Epithelial cell of esophagus (primary cell): ENCODE results near the gene BAIAP2.
"Not testable (repeated sequence)": the region's sequence is repeated elsewhere in the genome, so short reads cannot be mapped to it uniquely, and the experiment has no call there.

Experiments used
- DNase-seq: peaks from one replicate; pipeline ENCODE4 v3.0.0; 2010; ENCODE audit warnings: low read depth
- H3K4me3 ChIP-seq: 2 replicates; pipeline ENCODE4 v1.5.1; 2011; ENCODE audit warnings: mild to moderate bottlenecking, low read length, control low read depth
- TF ChIP-seq, protein P1 (sequence below): IDR thresholded peaks from 2 replicates; pipeline ENCODE4 v1.5.1; 2011; ENCODE audit warnings: low read depth, mild to moderate bottlenecking, low read length, control low read depth, inconsistent platforms; ENCODE audit not compliant: insufficient read depth; ENCODE audit errors: missing control alignments

The BAIAP2 gene

GRCh38 chr17:81142301-81143199 is 107.6 kb downstream of the BAIAP2 start:
- DNase-seq: peak; percentile 66
- H3K4me3 ChIP-seq: no peak overlapping the region
- TF ChIP-seq, protein P1, sequence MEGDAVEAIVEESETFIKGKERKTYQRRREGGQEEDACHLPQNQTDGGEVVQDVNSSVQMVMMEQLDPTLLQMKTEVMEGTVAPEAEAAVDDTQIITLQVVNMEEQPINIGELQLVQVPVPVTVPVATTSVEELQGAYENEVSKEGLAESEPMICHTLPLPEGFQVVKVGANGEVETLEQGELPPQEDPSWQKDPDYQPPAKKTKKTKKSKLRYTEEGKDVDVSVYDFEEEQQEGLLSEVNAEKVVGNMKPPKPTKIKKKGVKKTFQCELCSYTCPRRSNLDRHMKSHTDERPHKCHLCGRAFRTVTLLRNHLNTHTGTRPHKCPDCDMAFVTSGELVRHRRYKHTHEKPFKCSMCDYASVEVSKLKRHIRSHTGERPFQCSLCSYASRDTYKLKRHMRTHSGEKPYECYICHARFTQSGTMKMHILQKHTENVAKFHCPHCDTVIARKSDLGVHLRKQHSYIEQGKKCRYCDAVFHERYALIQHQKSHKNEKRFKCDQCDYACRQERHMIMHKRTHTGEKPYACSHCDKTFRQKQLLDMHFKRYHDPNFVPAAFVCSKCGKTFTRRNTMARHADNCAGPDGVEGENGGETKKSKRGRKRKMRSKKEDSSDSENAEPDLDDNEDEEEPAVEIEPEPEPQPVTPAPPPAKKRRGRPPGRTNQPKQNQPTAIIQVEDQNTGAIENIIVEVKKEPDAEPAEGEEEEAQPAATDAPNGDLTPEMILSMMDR: peak; percentile 62

GRCh38 chr17:81143200-81143527 is 108.2 kb downstream of the BAIAP2 start:
- TF ChIP-seq, protein P1: no peak
- no peak overlapping the region for H3K4me3 ChIP-seq
- DNase-seq: no peak

GRCh38 chr17:81143717-81144422 is 108.9 kb downstream of the BAIAP2 start:
- DNase-seq: no peak
- no peak overlapping the region for H3K4me3 ChIP-seq
- TF ChIP-seq, protein P1: no peak

DNA sequence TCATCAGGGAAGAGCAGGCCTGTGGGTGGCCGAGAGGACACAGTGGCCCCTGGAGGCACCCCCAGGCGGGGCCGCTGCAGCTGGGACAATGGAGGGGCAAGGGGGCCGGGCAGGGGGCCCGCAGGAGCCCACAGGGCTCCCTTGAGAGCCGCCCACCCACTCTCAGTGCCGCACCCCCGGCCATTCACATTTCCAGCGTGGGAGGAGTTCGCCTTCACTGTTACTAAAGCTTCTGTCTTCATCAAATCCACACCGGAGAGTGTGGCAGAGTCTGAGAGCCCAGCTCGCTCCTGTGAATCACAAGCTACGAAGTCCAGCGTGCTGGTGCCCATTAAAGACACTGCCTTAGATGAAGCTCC is 109.5 kb downstream of the BAIAP2 start:
- TF ChIP-seq, protein P1: no peak
- no peak overlapping the region for H3K4me3 ChIP-seq
- no peak for DNase-seq

GRCh38 chr17:81146208-81146607 is 111.3 kb downstream of the BAIAP2 start:
- not testable (repeated sequence) for DNase-seq, H3K4me3 ChIP-seq

DNA sequence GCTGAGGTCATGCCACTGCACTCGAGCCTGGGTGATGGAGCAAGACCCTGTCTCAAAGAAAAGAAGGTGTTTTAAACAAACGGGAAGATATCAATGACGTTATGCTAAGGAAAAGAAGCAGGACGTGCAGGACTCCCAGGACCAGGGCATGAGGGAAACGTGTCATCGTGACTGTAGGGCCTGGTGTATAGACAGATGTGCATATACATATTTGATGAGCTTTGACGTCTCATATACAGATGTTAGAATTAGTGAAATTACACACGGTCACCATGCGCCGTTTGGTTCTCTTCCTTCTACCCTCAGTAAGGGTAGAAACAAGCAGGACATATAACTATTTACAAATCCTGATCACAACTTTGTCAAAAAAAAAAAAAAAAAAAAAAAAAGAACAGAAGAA is 112.8 kb downstream of the BAIAP2 start:
- TF ChIP-seq, protein P1: no peak
- no peak for DNase-seq
- no peak overlapping the region for H3K4me3 ChIP-seq

DNA sequence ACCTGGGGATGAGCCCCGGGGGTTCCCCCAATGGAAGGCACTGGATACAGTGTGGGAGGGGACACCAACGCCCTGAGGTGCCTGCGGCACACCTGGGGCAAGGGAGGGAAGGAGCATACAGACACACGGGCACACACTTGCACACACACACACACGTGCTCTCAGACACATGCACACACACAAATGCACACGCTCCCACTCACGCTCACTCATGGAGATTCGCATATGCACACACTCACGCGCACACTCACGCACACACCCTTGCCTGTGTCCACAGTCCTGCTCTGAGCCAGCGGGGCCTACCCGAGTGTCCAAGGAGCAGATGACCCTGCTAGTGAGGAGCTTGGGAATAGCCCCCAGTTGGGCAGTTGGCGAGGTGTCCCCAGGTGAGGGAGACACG is 113.6 kb downstream of the BAIAP2 start:
- H3K4me3 ChIP-seq: no peak overlapping the region
- TF ChIP-seq, protein P1: no peak
- no peak for DNase-seq
